Activated CD8-positive, alpha-beta memory T cell treated with anti-CD3 and anti-CD28 coated beads, Interleukin-2, amount 10 ng/mL, durations not matched to agents 7 days and 5 days (primary cell): ENCODE results near the gene PRDM1. TPM values are rescaled to one million over a fixed set of nuclear protein-coding genes. Genes with fewer than 3 reads are reported as not detected.

Experiments
- ATAC-seq: fragments of 150-1000 bp; cut with Tn5 transposase; one replicate; pipeline ENCODE4 v1.10.0; 2021; ENCODE audit warnings: moderate library complexity
- CTCF ChIA-PET: fragments of 350-600 bp; sonication (Branson Sonifier 250); formaldehyde crosslinking; loops from one replicate; lab custom pipeline; 2021; ENCODE audit warnings: antibody characterized with exemption; lab: Charles Lee
- DNase-seq: peaks from one replicate; pipeline ENCODE4 v3.0.0-alpha.2; 2020
- H3K27ac Mint-ChIP-seq: one replicate; pipeline ENCODE4 v1.8.0; 2021; ENCODE audit warnings: mild to moderate bottlenecking, mixed read lengths
- H3K27me3 Mint-ChIP-seq: one replicate; pipeline ENCODE4 v1.8.0; 2021; ENCODE audit warnings: mixed read lengths
- H3K36me3 Mint-ChIP-seq: one replicate; pipeline ENCODE4 v1.8.0; 2021; ENCODE audit warnings: mild to moderate bottlenecking, mixed read lengths
- H3K4me1 Mint-ChIP-seq: one replicate; pipeline ENCODE4 v1.8.0; 2021; ENCODE audit warnings: mixed read lengths
- H3K4me3 Mint-ChIP-seq: one replicate; pipeline ENCODE4 v1.8.0; 2021; ENCODE audit warnings: mild to moderate bottlenecking, moderate library complexity, mixed read lengths
- H3K9me3 Mint-ChIP-seq: one replicate; pipeline ENCODE4 v1.8.0; 2022; ENCODE audit warnings: low read depth, mixed read lengths
- total RNA-seq, 2 experiments: library from RNA; stranded (reverse); gene quantifications; one replicate each; pipeline ENCODE4 v1.2.3, GENCODE V29; 2021

PRDM1 gene
- total RNA-seq = 100 to 1,000 TPM in 1 of 2 experiments, 10 to 100 TPM in 1; 97.1 to 132 TPM

- Mint-ChIP-seq H3K4me1 (peaks cover 59% of the 10 kb centered on the region), H3K27me3 (no peaks in the 10 kb centered on the region), H3K9me3 (no peaks in the 10 kb centered on the region), H3K36me3 (peaks cover 53% of the 10 kb centered on the region), H3K27ac (peak within 1 kb of the TSS; percentile 89), H3K4me3 (peak within 1 kb of the TSS; percentile 98)
- peak; percentile 86 for ATAC-seq
- peak; percentile 95 for DNase-seq
- CTCF ChIA-PET = interaction anchor here (0.7 to 3.0 kb wide), 26 partner anchors 9 to 655 kb away, joined by 3 to 18 read pairs (median 4); no protein-coding TSS in a partner anchor
Measured at GRCh38 chr6:106085984-106086813, at the start of gene PRDM1. Gene PRDM1 (plus strand): TSS chr6:106086336. CDS start chr6:106086554, 218 bp downstream.

- Mint-ChIP-seq H3K4me1 (peaks cover 17% of the 10 kb centered on the region), H3K36me3 (peaks cover 37% of the 10 kb centered on the region), H3K9me3 (peaks cover 20% of the 10 kb centered on the region), H3K4me3 (no peak overlapping the region), H3K27ac (peak overlapping the region; percentile 4), H3K27me3 (no peaks in the 10 kb centered on the region)
- ATAC-seq = no peak
- CTCF ChIA-PET = no interaction called here
- DNase-seq = no peak
Measured at GRCh38 chr6:106037060-106037459, 49.1 kb upstream of the PRDM1 start.

- Mint-ChIP-seq H3K27me3 (no peaks in the 10 kb centered on the region), H3K36me3 (peaks cover 31% of the 10 kb centered on the region), H3K27ac (no peak overlapping the region), H3K4me3 (no peak overlapping the region), H3K9me3 (peaks cover 15% of the 10 kb centered on the region), H3K4me1 (peaks cover 12% of the 10 kb centered on the region)
- CTCF ChIA-PET = no interaction called here
- no peak for DNase-seq
- ATAC-seq = no peak
Measured at GRCh38 chr6:106039897-106040592, 46.1 kb upstream of the PRDM1 start.

- Mint-ChIP-seq H3K9me3 (no peaks in the 10 kb centered on the region), H3K4me1 (no peaks in the 10 kb centered on the region), H3K27me3 (no peaks in the 10 kb centered on the region), H3K4me3 (no peak overlapping the region), H3K36me3 (peaks cover 5% of the 10 kb centered on the region), H3K27ac (no peak overlapping the region)
- CTCF ChIA-PET = no interaction called here
- DNase-seq (no peak), ATAC-seq (no peak)
Measured at GRCh38 chr6:106044151-106044550, 42.0 kb upstream of the PRDM1 start.

GRCh38 chr6:106045077-106045476, 41.1 kb upstream of the PRDM1 start:
- CTCF ChIA-PET = no interaction called here
- H3K4me3 Mint-ChIP-seq = no peak overlapping the region
- H3K27me3 Mint-ChIP-seq = no peaks in the 10 kb centered on the region
- ATAC-seq (no peak), DNase-seq (no peak)
- no peak overlapping the region for H3K27ac Mint-ChIP-seq
- no peaks in the 10 kb centered on the region for H3K4me1 Mint-ChIP-seq
- peaks cover 2% of the 10 kb centered on the region for H3K36me3 Mint-ChIP-seq
- H3K9me3 Mint-ChIP-seq = no peaks in the 10 kb centered on the region

GRCh38 chr6:106046116-106046853, 39.9 kb upstream of the PRDM1 start:
- no peak for DNase-seq
- Mint-ChIP-seq H3K27ac (no peak overlapping the region), H3K4me1 (peaks cover 2% of the 10 kb centered on the region), H3K27me3 (no peaks in the 10 kb centered on the region), H3K36me3 (peaks cover 4% of the 10 kb centered on the region), H3K9me3 (no peaks in the 10 kb centered on the region), H3K4me3 (no peak overlapping the region)
- CTCF ChIA-PET = no interaction called here
- ATAC-seq = no peak

- CTCF ChIA-PET = interaction anchor here (0.7 to 1.1 kb wide), 2 partner anchors 36 to 42 kb away, joined by 3 read pairs; no protein-coding TSS in a partner anchor
- Mint-ChIP-seq H3K36me3 (peaks cover 4% of the 10 kb centered on the region), H3K4me1 (peaks cover 2% of the 10 kb centered on the region), H3K4me3 (no peak overlapping the region), H3K9me3 (no peaks in the 10 kb centered on the region), H3K27ac (no peak overlapping the region), H3K27me3 (no peaks in the 10 kb centered on the region)
- no peak for ATAC-seq
- no peak for DNase-seq
Measured at GRCh38 chr6:106046854-106047200, 39.3 kb upstream of the PRDM1 start.

- Mint-ChIP-seq H3K36me3 (peaks cover 3% of the 10 kb centered on the region), H3K4me1 (peaks cover 2% of the 10 kb centered on the region), H3K9me3 (no peaks in the 10 kb centered on the region), H3K4me3 (no peak overlapping the region), H3K27ac (no peak overlapping the region), H3K27me3 (no peaks in the 10 kb centered on the region)
- ATAC-seq (no peak), DNase-seq (no peak)
- CTCF ChIA-PET = interaction anchor here (0.6 kb wide), 1 partner anchor 551 kb away, joined by 3 read pairs; no protein-coding TSS in a partner anchor
Measured at GRCh38 chr6:106048336-106048735, 37.8 kb upstream of the PRDM1 start.

- no peak for ATAC-seq
- Mint-ChIP-seq H3K4me3 (no peak overlapping the region), H3K27me3 (no peaks in the 10 kb centered on the region), H3K36me3 (peaks cover 3% of the 10 kb centered on the region), H3K4me1 (peaks cover 4% of the 10 kb centered on the region), H3K9me3 (no peaks in the 10 kb centered on the region), H3K27ac (no peak overlapping the region)
- CTCF ChIA-PET = no interaction called here
- DNase-seq = no peak
Measured at GRCh38 chr6:106050538-106050937, 35.6 kb upstream of the PRDM1 start.

GRCh38 chr6:106051226-106051625, 34.9 kb upstream of the PRDM1 start:
- no peak for ATAC-seq
- H3K36me3 Mint-ChIP-seq = peaks cover 3% of the 10 kb centered on the region

GRCh38 chr6:106053484-106054205, 32.5 kb upstream of the PRDM1 start:
- H3K27me3 Mint-ChIP-seq = no peaks in the 10 kb centered on the region
- no peak overlapping the region for H3K27ac Mint-ChIP-seq
- DNase-seq (no peak), ATAC-seq (no peak)
- peaks cover 2% of the 10 kb centered on the region for H3K9me3 Mint-ChIP-seq
- no peak overlapping the region for H3K4me3 Mint-ChIP-seq
- peaks cover 7% of the 10 kb centered on the region for H3K36me3 Mint-ChIP-seq
- H3K4me1 Mint-ChIP-seq = peaks cover 18% of the 10 kb centered on the region
- CTCF ChIA-PET = interaction anchor here (1.1 kb wide), 1 partner anchor 60 kb away, joined by 3 read pairs; no protein-coding TSS in a partner anchor

More at GRCh38 chr6:106051226-106051625, 34.9 kb upstream of the PRDM1 start:
- DNase-seq = no peak
- Mint-ChIP-seq H3K9me3 (no peaks in the 10 kb centered on the region), H3K4me1 (peaks cover 9% of the 10 kb centered on the region), H3K4me3 (no peak overlapping the region), H3K27ac (no peak overlapping the region), H3K27me3 (no peaks in the 10 kb centered on the region)
- CTCF ChIA-PET = interaction anchor here (1.0 kb wide), 1 partner anchor 10 kb away, joined by 3 read pairs; no protein-coding TSS in a partner anchor

GRCh38 chr6:106055489-106055888, 30.6 kb upstream of the PRDM1 start:
- Mint-ChIP-seq H3K4me3 (no peak overlapping the region), H3K4me1 (peaks cover 17% of the 10 kb centered on the region), H3K27me3 (no peaks in the 10 kb centered on the region), H3K27ac (no peak overlapping the region), H3K36me3 (peaks cover 6% of the 10 kb centered on the region), H3K9me3 (peaks cover 2% of the 10 kb centered on the region)
- DNase-seq (no peak), ATAC-seq (no peak)
- CTCF ChIA-PET = no interaction called here
